NCI-H460 (cell line): ENCODE results near the gene KMT2A. TPM values are rescaled to one million over a fixed set of nuclear protein-coding genes. Genes with fewer than 3 reads are reported as not detected.
A peak's percentile ranks its signal among the peaks of the same experiment; 100 is the strongest.
"Not testable (repeated sequence)": the region's sequence is repeated elsewhere in the genome, so short reads cannot be mapped to it uniquely, and the experiment has no call there.

ENCODE experiments used
- DNase-seq: peaks from one replicate; pipeline ENCODE4 v3.0.0-alpha.2; 2016; ENCODE audit warnings: low read depth; ENCODE audit errors: extremely low read depth
- polyA plus RNA-seq: library from polyadenylated mRNA; depleted of rRNA; stranded (reverse); fragments of >200 nt; gene quantifications from 2 replicates; pipeline ENCODE4 v1.2.3, GENCODE V29; 2014; cell fraction: nucleus; rRNA removed
- total RNA-seq: library from RNA; depleted of rRNA; stranded (reverse); fragments of >200 nt; shearing (Covaris generic); gene quantifications from 2 replicates; pipeline ENCODE4 v1.2.3, GENCODE V29; 2014; rRNA removed

The KMT2A gene
- 17.6 and 21.4 TPM in 2 replicates for total RNA-seq
- polyA plus RNA-seq, result 16.3 and 34.5 TPM in 2 replicates

- peak; percentile 90 for DNase-seq
Observed at GRCh38 chr11:118435893-118436624, at the start of gene KMT2A. TSS of gene KMT2A (plus strand) at chr11:118436492. CDS start at chr11:118436513, 21 bp downstream.

- no peak for DNase-seq
Observed at GRCh38 chr11:118396097-118396501, 40.2 kb upstream of the KMT2A start.

- no peak for DNase-seq
Observed at GRCh38 chr11:118397448-118397847, 38.8 kb upstream of the KMT2A start.

- DNase-seq, result no peak
Observed at GRCh38 chr11:118398791-118399559, 37.3 kb upstream of the KMT2A start.

GRCh38 chr11:118401151-118401879, 35.0 kb upstream of the KMT2A start, which contains the start of gene ATP5MG:
TSS of gene ATP5MG (plus strand) at chr11:118401606. CDS start at chr11:118401666, 60 bp downstream.
- DNase-seq, result peak; percentile 83

GRCh38 chr11:118401880-118402590, 34.3 kb upstream of the KMT2A start:
- no peak for DNase-seq

GRCh38 chr11:118402594-118402993, 33.7 kb upstream of the KMT2A start:
- DNase-seq, result not testable (repeated sequence)

DNA sequence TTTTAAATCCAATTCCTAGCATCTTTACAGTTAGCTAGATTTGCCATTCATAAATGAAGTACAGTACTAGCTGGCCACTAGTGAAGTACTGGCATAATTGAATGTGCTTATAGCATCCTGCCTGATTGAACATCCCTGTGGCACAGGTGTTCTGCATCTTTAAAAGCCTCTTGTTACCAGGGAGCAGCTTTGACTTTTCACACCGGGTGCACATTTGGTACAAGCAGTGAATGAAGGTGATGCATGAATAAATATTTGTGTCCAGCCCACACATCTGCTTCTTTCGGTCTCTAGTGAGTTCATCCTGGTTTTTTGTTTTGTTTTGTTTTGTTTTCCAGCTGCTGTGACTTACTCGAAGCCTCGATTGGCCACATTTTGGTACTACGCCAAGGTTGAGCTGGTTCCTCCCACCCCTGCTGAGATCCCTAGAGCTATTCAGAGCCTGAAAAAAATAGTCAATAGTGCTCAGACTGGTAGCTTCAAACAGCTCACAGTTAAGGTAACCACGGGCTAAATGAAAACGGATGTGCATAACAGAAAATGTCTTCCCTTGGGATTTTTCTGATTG, 29.6 kb upstream of the KMT2A start:
- no peak for DNase-seq

DNA sequence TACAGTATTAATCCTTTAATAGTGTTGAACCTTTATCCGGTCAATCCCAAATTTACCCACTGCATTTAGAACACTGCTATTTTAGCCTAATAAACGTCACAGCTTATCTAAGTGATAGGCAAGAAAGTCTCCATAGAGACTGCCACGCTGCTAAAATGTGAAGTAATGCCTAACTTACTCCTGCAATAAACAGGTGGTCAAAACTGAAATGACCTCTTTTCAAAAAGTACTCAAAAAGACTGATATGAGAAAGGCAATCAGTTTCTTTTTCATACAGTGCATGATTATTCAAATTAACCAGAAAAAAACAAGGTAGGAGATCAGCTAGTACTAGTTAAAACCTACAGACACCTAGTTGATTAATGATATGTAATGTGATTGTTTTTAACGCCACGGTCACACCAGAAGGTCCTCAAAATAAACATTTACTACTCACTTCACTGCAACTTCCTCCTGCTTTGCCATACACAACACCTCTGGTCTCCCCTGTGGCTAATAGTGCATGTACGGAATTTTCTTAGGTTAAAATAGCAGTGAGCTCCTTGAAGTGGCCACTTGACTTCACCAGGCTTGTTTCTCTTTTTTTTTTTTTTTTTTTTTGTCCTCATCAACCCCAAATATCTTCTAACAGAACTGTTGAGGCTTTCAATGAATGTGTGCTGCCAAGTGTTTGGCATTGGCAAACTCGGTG, 26.1 kb upstream of the KMT2A start:
- no peak for DNase-seq

DNA sequence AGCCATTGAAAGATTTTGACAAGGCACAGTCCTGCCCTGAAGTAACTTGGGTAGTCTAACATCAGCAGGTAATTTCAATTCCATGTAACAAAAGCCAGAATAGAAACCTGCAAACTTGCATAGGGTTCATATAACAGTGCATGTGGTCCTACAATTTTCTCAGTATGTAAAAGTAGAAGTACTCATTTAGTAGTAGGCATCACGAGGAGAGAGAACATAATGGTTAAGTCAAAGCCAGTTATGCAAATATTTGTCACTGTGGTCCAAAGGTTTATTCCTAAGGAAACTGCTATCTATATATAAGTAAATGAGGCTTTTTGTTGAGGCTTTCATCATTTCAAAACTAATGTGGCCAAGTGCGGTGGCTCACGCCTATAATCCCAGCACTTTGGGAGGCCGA, 24.8 kb upstream of the KMT2A start:
- DNase-seq, result no peak

- DNase-seq, result no peak
Observed at GRCh38 chr11:118412921-118413320, 23.4 kb upstream of the KMT2A start.

GRCh38 chr11:118415062-118415738, 21.1 kb upstream of the KMT2A start:
- DNase-seq, result no peak

- peak; percentile 49 for DNase-seq
Observed at GRCh38 chr11:118415739-118416068, 20.6 kb upstream of the KMT2A start.

DNA sequence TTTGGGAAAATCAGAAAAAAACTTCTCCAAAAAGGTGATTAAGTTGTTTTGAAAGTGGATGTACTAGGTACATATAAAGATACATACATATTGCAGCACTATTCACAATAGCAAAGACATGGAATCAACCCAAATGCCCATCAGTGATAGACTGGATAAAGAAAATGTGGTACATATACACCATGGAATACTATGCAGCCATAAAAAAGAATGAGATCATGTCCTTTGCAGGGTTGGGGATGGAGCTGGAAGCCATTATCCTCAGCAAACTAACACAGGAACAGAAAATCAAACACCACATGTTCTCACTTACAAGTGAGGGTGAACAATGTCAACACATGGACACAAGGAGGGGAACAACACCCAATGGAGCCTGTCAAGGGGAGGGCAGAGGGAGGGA, 19.4 kb upstream of the KMT2A start:
- not testable (repeated sequence) for DNase-seq

- no peak for DNase-seq
Observed at GRCh38 chr11:118417801-118418200, 18.5 kb upstream of the KMT2A start.

GRCh38 chr11:118418766-118419165, 17.5 kb upstream of the KMT2A start:
- DNase-seq, result no peak

GRCh38 chr11:118427707-118428106, 8.6 kb upstream of the KMT2A start:
- no peak for DNase-seq

DNA sequence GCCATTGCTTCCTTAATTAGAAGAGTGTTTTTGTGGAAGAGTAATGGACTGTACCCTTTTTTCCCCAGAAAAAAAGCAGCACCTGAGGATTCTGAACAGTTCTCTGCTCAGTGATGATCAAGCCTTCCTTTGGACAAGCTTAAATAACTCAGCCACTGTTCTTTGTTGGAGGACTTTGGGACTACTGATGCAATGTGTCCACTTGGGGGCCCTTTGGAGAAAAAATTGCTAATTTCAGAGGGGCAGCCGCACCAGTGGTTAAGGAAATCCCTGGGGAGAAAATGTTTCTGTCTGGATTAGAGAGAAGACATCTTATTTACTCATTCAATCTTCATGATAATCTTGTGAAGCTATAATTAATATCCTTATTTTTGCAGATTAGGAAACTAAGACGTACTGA, 5.3 kb upstream of the KMT2A start:
- no peak for DNase-seq

GRCh38 chr11:118434123-118434552, 2.2 kb upstream of the KMT2A start:
- no peak for DNase-seq
